ENCODE measurements around the gene SDHAF1. TPM values are rescaled to one million over a fixed set of nuclear protein-coding genes. Genes with fewer than 3 reads are reported as not detected.

The SDHAF1 gene
- total RNA-seq, 1 donor from 2014 or later: 17.7 TPM

DNA sequence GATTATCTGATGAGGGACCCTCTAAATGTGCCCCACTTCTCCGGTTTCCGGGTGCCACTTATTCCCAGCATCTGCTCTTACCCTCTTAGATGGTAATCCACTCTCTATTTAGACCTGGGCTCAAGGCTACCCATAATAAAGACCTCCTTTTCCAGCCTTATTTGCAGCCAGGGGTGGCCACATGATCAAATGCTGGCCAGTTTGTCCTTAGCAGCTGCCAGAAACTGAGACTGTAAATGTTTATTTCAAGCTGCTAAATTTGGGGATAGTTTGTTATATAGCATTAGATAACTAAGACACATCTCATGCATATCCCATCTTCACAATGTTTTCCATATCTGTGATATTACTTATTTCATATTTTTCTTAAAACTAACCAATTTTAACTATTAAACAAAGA is 49.0 kb downstream of the SDHAF1 start:
- Mint-ChIP-seq H3K27me3 (ENCODE audit: unreplicated experiment) (peaks cover 6% of the 10 kb centered on the region), H3K4me1 (ENCODE audit: low read depth, unreplicated experiment) (no peaks in the 10 kb centered on the region), H3K27ac (ENCODE audit: unreplicated experiment) (no peak overlapping the region), H3K36me3 (ENCODE audit: unreplicated experiment) (no peaks in the 10 kb centered on the region), H3K9me3 (ENCODE audit: unreplicated experiment) (no peaks in the 10 kb centered on the region), H3K4me3 (ENCODE audit: unreplicated experiment) (no peak overlapping the region)
- TF ChIP-seq, protein P1, sequence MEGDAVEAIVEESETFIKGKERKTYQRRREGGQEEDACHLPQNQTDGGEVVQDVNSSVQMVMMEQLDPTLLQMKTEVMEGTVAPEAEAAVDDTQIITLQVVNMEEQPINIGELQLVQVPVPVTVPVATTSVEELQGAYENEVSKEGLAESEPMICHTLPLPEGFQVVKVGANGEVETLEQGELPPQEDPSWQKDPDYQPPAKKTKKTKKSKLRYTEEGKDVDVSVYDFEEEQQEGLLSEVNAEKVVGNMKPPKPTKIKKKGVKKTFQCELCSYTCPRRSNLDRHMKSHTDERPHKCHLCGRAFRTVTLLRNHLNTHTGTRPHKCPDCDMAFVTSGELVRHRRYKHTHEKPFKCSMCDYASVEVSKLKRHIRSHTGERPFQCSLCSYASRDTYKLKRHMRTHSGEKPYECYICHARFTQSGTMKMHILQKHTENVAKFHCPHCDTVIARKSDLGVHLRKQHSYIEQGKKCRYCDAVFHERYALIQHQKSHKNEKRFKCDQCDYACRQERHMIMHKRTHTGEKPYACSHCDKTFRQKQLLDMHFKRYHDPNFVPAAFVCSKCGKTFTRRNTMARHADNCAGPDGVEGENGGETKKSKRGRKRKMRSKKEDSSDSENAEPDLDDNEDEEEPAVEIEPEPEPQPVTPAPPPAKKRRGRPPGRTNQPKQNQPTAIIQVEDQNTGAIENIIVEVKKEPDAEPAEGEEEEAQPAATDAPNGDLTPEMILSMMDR (IDR thresholded peaks at IDR 0.05; ENCODE audit: partially characterized antibody, unreplicated experiment): no peak
- no peak for DNase-seq

Other genes with a start within 250 kb of the SDHAF1 start
- gene U2AF1L4, start 249.8 kb upstream of the SDHAF1 start, total RNA-seq (ENCODE audit: unreplicated experiment): 24.3 TPM
- gene PSENEN, start 249.5 kb upstream of the SDHAF1 start, total RNA-seq (ENCODE audit: unreplicated experiment): 109 TPM
- gene LIN37, start 246.6 kb upstream of the SDHAF1 start, total RNA-seq (ENCODE audit: unreplicated experiment): 29.8 TPM
- 0.49 TPM for gene HSPB6, start 238.2 kb upstream of the SDHAF1 start, total RNA-seq (ENCODE audit: unreplicated experiment)
- gene PROSER3, start 237.0 kb upstream of the SDHAF1 start, total RNA-seq (ENCODE audit: unreplicated experiment): 41.7 TPM
- 180 TPM for gene ARHGAP33, start 219.6 kb upstream of the SDHAF1 start, total RNA-seq (ENCODE audit: unreplicated experiment)
- gene PRODH2, start 182.3 kb upstream of the SDHAF1 start, total RNA-seq (ENCODE audit: unreplicated experiment): 0.64 TPM
- 4.7 TPM for gene NPHS1, start 142.7 kb upstream of the SDHAF1 start, total RNA-seq (ENCODE audit: unreplicated experiment)
- 47.1 TPM for gene KIRREL2, start 138.3 kb upstream of the SDHAF1 start, total RNA-seq (ENCODE audit: unreplicated experiment)
- gene APLP1, start 126.6 kb upstream of the SDHAF1 start, total RNA-seq (ENCODE audit: unreplicated experiment): 618 TPM
- 7.6 TPM for gene NFKBID, start 94.6 kb upstream of the SDHAF1 start, total RNA-seq (ENCODE audit: unreplicated experiment)
- not detected for gene HCST, start 92.7 kb upstream of the SDHAF1 start, total RNA-seq (ENCODE audit: unreplicated experiment)
- not detected for gene TYROBP, start 86.9 kb upstream of the SDHAF1 start, total RNA-seq (ENCODE audit: unreplicated experiment)
- gene LRFN3, start 58.8 kb upstream of the SDHAF1 start, total RNA-seq (ENCODE audit: unreplicated experiment): 40.6 TPM
- gene SYNE4, start 13.6 kb downstream of the SDHAF1 start, total RNA-seq (ENCODE audit: unreplicated experiment): 2.0 TPM
- 29.5 TPM for gene ALKBH6, start 19.0 kb downstream of the SDHAF1 start, total RNA-seq (ENCODE audit: unreplicated experiment)
- 146 TPM for gene CLIP3, start 37.7 kb downstream of the SDHAF1 start, total RNA-seq (ENCODE audit: unreplicated experiment)
- gene THAP8, start 59.1 kb downstream of the SDHAF1 start, total RNA-seq (ENCODE audit: unreplicated experiment): 10.1 TPM
- 5.5 TPM for gene WDR62, start 59.7 kb downstream of the SDHAF1 start, total RNA-seq (ENCODE audit: unreplicated experiment)
- not detected for gene OVOL3, start 116.0 kb downstream of the SDHAF1 start, total RNA-seq (ENCODE audit: unreplicated experiment)
- gene POLR2I, start 119.7 kb downstream of the SDHAF1 start, total RNA-seq (ENCODE audit: unreplicated experiment): 79.2 TPM
- 337 TPM for gene TBCB, start 120.3 kb downstream of the SDHAF1 start, total RNA-seq (ENCODE audit: unreplicated experiment)
- 478 TPM for gene CAPNS1, start 144.9 kb downstream of the SDHAF1 start, total RNA-seq (ENCODE audit: unreplicated experiment)
- gene COX7A1, start 157.3 kb downstream of the SDHAF1 start, total RNA-seq (ENCODE audit: unreplicated experiment): 62.3 TPM
- gene ZNF565, start 219.5 kb downstream of the SDHAF1 start, total RNA-seq (ENCODE audit: unreplicated experiment): 5.6 TPM
- 59.6 TPM for gene ZNF146, start 219.9 kb downstream of the SDHAF1 start, total RNA-seq (ENCODE audit: unreplicated experiment)

All from glutamatergic neuron (in vitro differentiated cells).